Gastrocnemius medialis (tissue), 4 donors: ENCODE measurements around the gene USP2.

ENCODE experiments used
- CTCF ChIP-seq, 5 experiments: fragments of 450-650 bp in 3 of 5; fragments of 200-600 bp in 2 of 5; sonication (generic) in 2 of 5; IDR thresholded peaks in 4 of 5; conservative IDR thresholded peaks in 1 of 5; 1 replicate in 4 of 5; 2 replicates in 1 of 5; pipeline ENCODE4 v1.5.1; 2016 to 2019; ENCODE audit warnings: antibody characterized with exemption in 5 of 5, mild to moderate bottlenecking in 3 of 5, moderate library complexity in 3 of 5
- POLR2A ChIP-seq, 2 donors: fragments of 450-650 bp; IDR thresholded peaks; one replicate each; pipeline ENCODE4 v1.6.1; 2017; ENCODE audit warnings: antibody characterized with exemption in 2 of 2, mild to moderate bottlenecking in 2 of 2, moderate library complexity in 2 of 2

GRCh38 chr11:119368121-119369034 is 13.1 kb downstream of the USP2 start:
- TF ChIP-seq CTCF (IDR thresholded peaks at IDR 0.05 in 4 of 5, conservative IDR thresholded peaks at IDR 0.05 in 1 of 5): peak in 1 of 5 experiments; percentile 1
- TF ChIP-seq POLR2A (IDR thresholded peaks at IDR 0.05): peak; percentile 40 to 62
